ENCODE results near the gene TEPSIN. TPM values are rescaled to one million over a fixed set of nuclear protein-coding genes. Genes with fewer than 3 reads are reported as not detected.

TEPSIN gene
- total RNA-seq, 4 donors from 2014 or later = 15.5 to 32.9 (median 24.3) TPM

DNA sequence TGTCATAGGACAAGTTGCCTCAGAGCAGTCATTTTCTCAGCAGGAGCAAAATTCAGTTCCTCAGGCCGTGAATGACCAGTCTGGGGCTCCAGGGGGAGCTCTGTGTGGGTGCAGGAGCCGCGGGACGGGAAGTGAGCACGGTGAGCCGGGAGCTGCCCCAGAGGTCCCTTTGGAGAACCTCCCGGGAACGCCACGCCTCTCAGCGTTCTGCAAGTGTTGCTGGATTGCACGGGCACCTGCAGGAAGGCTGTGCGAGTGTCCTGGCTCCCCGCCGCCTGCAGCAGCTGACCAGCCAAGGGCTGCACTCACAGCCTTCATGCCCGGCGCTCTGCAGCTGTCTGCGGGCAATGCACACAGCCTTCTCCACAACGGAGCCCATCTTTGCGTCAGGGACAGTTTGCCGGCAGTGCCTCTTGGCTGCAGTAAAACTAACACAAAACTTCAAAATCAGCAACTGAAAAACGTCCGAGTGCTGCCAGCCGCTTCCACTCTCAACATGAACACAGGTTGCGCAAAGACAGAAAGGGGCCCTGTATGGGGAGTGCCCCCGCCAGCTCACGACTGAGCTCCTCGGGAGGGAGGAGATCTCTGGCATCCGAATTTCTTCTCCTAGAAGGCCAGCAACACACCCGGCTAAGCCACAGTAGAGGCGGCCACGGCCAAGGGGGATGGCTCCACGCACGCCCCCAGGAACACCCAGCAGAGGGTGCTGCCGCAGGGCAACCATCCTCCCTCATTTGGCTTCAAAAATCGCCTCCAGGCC is 16.3 kb upstream of the TEPSIN start:
- peaks cover 17 to 19% of the 10 kb centered on the region in 2 donors for H3K4me1 ChIP-seq
- no peak for TF ChIP-seq POLR2A (IDR thresholded peaks at IDR 0.05)
- TF ChIP-seq, protein P1, sequence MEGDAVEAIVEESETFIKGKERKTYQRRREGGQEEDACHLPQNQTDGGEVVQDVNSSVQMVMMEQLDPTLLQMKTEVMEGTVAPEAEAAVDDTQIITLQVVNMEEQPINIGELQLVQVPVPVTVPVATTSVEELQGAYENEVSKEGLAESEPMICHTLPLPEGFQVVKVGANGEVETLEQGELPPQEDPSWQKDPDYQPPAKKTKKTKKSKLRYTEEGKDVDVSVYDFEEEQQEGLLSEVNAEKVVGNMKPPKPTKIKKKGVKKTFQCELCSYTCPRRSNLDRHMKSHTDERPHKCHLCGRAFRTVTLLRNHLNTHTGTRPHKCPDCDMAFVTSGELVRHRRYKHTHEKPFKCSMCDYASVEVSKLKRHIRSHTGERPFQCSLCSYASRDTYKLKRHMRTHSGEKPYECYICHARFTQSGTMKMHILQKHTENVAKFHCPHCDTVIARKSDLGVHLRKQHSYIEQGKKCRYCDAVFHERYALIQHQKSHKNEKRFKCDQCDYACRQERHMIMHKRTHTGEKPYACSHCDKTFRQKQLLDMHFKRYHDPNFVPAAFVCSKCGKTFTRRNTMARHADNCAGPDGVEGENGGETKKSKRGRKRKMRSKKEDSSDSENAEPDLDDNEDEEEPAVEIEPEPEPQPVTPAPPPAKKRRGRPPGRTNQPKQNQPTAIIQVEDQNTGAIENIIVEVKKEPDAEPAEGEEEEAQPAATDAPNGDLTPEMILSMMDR (IDR thresholded peaks at IDR 0.05 in 4 of 5, conservative IDR thresholded peaks at IDR 0.05 in 1 of 5) = peak; percentile 23 to 65 (median 50)
- no peak overlapping the region for H3K4me3 ChIP-seq
- H3K36me3 ChIP-seq = peaks cover 0 to 20% of the 10 kb centered on the region in 2 donors
- no peaks in the 10 kb centered on the region for H3K27me3 ChIP-seq
- DNase-seq (peak; percentile 91 to 94), ATAC-seq (peak; percentile 86 to 92)
- intact Hi-C loops (cut with DNase I; ENCODE audit: low total_unique reads) (loop anchor here (1.0 to 5.0 kb wide), 3 partner anchors 40 to 347 kb away; partner anchors contain the start of gene SLC38A10), in situ Hi-C loops (cut with MboI; ENCODE audit: low sequenced_read_pairs in 4 of 4) (loop anchor here in 2 of 4 donors (10.0 to 25.0 kb wide), 3 partner anchors 230 to 357 kb away; no protein-coding TSS in a partner anchor)
- H3K9me3 ChIP-seq = no peaks in the 10 kb centered on the region
- H3K27ac ChIP-seq = peak overlapping the region; percentile 58 to 69 (median 64)

DNA sequence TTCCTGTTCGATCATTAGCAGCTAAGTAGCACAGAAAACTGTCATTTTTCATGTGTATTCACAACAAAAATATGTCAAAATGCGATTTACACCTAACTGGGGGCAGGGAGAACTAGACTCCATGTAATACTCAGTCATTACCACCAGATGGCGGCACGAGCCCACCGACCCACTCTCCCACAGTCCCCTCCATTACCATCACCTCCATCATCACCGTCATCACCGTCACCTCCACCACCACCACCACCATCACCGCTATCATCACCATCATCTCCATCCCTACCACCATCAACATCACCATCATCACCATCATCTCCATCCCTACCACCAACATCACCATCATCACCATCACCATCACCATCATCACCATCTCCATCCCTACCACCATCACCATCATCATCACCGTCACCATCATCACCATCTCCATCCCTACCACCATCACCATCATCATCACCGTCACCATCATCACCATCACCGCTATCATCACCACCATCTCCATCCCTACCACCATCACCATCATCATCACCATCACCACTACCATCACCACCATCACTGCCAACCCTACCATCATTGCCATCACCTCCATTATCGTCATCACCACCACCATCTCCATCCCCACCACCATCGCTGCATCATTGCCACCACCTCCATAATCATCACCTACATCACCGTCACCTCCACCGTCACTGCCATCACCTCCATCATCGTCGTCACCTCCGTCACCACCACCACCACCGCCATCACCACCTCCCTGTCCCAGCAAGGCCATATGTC is 14.7 kb upstream of the TEPSIN start:
- peak; percentile 21 to 22 for ATAC-seq
- H3K36me3 ChIP-seq = peaks cover 0 to 11% of the 10 kb centered on the region in 2 donors
- H3K4me3 ChIP-seq = no peak overlapping the region
- intact Hi-C loops (cut with DNase I; ENCODE audit: low total_unique reads) = loop anchor here (1.0 to 5.0 kb wide), 4 partner anchors 41 to 349 kb away; partner anchors contain the start of gene SLC38A10
- H3K27me3 ChIP-seq = no peaks in the 10 kb centered on the region
- peak in 1 of 2 donors; percentile 28 for DNase-seq
- in situ Hi-C loops (cut with MboI; ENCODE audit: low sequenced_read_pairs in 4 of 4) = loop anchor here in 2 of 4 donors (10.0 to 25.0 kb wide), 3 partner anchors 231 to 359 kb away; no protein-coding TSS in a partner anchor
- no peaks in the 10 kb centered on the region for H3K9me3 ChIP-seq
- no peak for TF ChIP-seq POLR2A (IDR thresholded peaks at IDR 0.05)
- TF ChIP-seq, protein P1 (IDR thresholded peaks at IDR 0.05 in 4 of 5, conservative IDR thresholded peaks at IDR 0.05 in 1 of 5) = peak; percentile 82 to 92 (median 87)
- H3K27ac ChIP-seq = no peak overlapping the region
- peaks cover 17 to 19% of the 10 kb centered on the region in 2 donors for H3K4me1 ChIP-seq

DNA sequence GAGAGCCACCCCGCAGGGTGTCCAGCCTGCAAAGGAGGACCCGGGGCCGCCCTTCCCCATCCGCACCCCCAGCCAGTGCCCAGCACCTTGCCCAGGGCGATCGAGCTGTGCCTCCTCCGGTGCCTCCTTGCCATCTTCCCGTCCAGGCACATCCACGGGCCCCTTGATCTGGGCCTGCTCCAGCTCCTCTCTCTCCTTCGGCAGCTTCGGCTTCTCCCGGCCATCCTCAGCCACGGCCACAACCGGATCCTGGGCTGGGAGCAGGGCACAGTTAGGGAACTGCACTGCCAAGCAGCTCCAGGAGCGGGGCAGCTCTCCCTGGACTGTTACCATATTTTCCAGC is 14.1 kb upstream of the TEPSIN start:
- DNase-seq (no peak), ATAC-seq (no peak)
- H3K27ac ChIP-seq = no peak overlapping the region
- H3K36me3 ChIP-seq = peaks cover 0 to 10% of the 10 kb centered on the region in 2 donors
- H3K27me3 ChIP-seq = no peaks in the 10 kb centered on the region
- intact Hi-C loops (cut with DNase I; ENCODE audit: low total_unique reads) (loop anchor here (1.0 to 5.0 kb wide), 2 partner anchors 231 to 349 kb away; no protein-coding TSS in a partner anchor), in situ Hi-C loops (cut with MboI; ENCODE audit: low sequenced_read_pairs in 4 of 4) (loop anchor here in 2 of 4 donors (10.0 to 25.0 kb wide), 3 partner anchors 232 to 359 kb away; no protein-coding TSS in a partner anchor)
- no peaks in the 10 kb centered on the region for H3K9me3 ChIP-seq
- H3K4me3 ChIP-seq = no peak overlapping the region
- no peak for TF ChIP-seq POLR2A (IDR thresholded peaks at IDR 0.05)
- TF ChIP-seq, protein P1 (IDR thresholded peaks at IDR 0.05 in 4 of 5, conservative IDR thresholded peaks at IDR 0.05 in 1 of 5) = no peak
- peaks cover 17 to 19% of the 10 kb centered on the region in 2 donors for H3K4me1 ChIP-seq

DNA sequence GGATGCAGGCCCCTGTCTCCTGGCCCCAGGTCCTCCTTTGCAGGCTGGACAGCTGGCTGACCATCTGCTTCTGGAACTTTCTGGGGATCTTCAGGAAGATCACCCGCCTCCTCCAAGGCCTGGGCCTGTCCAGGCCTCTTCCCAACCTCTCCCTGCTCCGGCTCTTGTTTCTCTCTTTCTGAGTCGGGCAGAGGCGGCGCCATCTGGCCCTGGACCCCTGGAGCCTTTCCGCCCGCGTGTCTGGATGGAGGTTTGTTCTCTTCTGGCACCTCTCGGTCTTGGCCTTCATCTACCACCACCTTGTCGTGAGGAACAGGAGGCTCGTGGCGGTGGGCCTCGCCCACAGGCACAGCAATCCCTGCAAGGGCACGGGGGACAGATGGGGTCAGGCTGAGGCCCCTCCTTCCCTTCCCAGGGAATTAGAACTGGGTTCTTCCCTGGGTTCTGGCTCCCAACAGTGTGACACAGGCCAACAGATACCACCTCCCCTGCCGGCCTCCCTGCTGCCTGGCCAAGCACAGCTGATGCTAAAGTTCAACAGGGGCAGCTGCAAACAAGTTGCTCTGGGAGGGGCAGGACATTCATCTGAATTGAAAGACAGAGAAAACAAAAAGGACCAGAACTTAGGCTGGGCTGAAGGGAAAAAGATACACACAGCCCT is 13.6 kb upstream of the TEPSIN start:
- Histone ChIP-seq H3K36me3 (peaks cover 0 to 10% of the 10 kb centered on the region in 2 donors), H3K27ac (no peak overlapping the region)

More for the DNA sequence above, 13.6 kb upstream of the TEPSIN start:
- H3K4me1 ChIP-seq = peaks cover 17 to 19% of the 10 kb centered on the region in 2 donors
- ATAC-seq (no peak), DNase-seq (no peak)
- no peaks in the 10 kb centered on the region for H3K9me3 ChIP-seq
- in situ Hi-C loops (cut with MboI; ENCODE audit: low sequenced_read_pairs in 4 of 4) (loop anchor here in 2 of 4 donors (10.0 to 25.0 kb wide), 3 partner anchors 232 to 360 kb away; no protein-coding TSS in a partner anchor), intact Hi-C loops (cut with DNase I; ENCODE audit: low total_unique reads) (loop anchor here (5.0 kb wide), 1 partner anchor 350 kb away; no protein-coding TSS in a partner anchor)
- no peak overlapping the region for H3K4me3 ChIP-seq
- H3K27me3 ChIP-seq = no peaks in the 10 kb centered on the region
- TF ChIP-seq POLR2A (IDR thresholded peaks at IDR 0.05) = no peak
- TF ChIP-seq, protein P1 (IDR thresholded peaks at IDR 0.05 in 4 of 5, conservative IDR thresholded peaks at IDR 0.05 in 1 of 5) = no peak
